ENCODE results near the gene PRR23E.

Gene PRR23E

DNA sequence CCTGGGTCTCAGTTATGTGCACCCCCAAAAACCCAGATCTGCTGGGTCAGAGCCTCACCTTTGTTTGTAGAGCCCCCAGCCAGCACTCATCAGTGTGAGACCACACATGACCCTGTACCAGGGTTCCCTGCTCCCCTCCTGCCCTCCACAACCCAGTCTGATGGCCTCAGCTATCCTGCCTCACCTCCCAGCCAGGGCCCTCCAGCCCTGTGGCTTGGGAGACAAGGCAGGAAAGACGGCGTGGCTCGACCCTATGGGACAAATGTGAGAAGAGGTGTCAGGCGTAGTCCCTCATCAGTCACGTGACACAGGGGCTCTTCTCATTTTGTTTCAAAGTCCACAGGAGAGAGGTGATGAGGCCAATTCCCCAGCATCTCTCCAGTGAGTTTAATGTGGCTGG lies 28.3 kb upstream of the PRR23E start:
- no peak for DNase-seq (ENCODE audit: extremely low read depth in 1 of 2, low read depth in 1 of 2)

DNA sequence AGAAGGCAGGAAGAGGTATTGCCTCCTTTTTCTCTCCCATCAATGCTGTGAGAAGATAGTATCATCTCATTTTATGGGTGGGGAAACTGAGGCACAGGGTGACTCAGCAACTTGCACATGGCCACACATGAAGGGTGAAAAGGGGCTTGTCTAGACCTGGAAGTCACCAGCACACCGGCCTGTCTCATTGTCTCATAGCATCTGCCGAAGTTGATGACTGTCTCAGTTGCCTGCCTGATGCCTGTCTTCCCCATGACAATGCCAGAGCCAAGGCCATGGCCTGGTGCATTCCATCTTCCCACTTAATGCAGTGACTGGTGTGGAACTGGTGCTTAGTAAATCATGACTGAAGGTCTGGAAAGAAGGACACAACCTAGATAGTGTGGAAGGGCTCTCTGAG lies 27.9 kb upstream of the PRR23E start:
- no peak for DNase-seq (ENCODE audit: extremely low read depth in 1 of 2, low read depth in 1 of 2)

GRCh38 chr3:127165694-127166485 lies 27.0 kb upstream of the PRR23E start:
- DNase-seq (ENCODE audit: extremely low read depth in 1 of 2, low read depth in 1 of 2) = no peak

GRCh38 chr3:127166501-127167065 lies 26.3 kb upstream of the PRR23E start:
- DNase-seq (ENCODE audit: extremely low read depth in 1 of 2, low read depth in 1 of 2) = no peak

DNA sequence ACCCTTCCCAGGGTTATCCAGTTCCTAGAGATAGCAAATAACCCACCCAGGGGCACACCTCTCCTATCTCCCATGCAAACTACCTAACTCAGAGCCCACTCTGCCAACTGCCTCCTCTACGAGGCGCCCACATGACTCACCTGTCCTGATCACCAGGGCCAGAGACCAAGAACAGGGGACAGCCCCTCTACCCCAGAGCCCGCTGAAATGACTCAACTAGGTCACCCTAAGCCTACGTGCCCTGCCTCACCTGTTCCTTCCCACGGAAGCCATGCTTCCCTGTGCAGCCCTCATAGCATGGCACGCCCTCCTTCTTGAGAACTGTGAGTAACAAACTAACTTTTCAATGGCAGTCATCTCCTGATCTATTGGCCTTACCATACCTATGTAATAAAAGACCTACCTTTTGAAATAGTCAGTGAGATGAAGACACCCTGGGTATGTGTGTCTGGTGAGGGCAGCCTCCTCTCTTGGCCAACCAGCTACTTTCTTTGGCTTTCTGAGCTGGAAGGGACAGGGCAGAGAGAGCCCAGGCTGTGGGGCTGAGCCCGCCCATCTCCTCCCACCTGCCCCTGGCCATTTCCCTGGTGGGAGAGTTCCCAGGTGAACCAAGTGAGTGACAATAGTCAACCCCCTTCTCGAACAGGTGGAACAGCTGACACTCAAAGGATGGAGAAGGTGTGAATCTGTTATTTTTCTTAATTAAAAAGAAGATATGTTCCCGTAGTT lies 25.5 kb upstream of the PRR23E start:
- DNase-seq (ENCODE audit: extremely low read depth in 1 of 2, low read depth in 1 of 2) = no peak

GRCh38 chr3:127168271-127168670 lies 24.7 kb upstream of the PRR23E start:
- DNase-seq (ENCODE audit: extremely low read depth in 1 of 2, low read depth in 1 of 2) = no peak

- no peak for DNase-seq (ENCODE audit: extremely low read depth in 1 of 2, low read depth in 1 of 2)
Observed at GRCh38 chr3:127170814-127171213, 22.1 kb upstream of the PRR23E start.

DNA sequence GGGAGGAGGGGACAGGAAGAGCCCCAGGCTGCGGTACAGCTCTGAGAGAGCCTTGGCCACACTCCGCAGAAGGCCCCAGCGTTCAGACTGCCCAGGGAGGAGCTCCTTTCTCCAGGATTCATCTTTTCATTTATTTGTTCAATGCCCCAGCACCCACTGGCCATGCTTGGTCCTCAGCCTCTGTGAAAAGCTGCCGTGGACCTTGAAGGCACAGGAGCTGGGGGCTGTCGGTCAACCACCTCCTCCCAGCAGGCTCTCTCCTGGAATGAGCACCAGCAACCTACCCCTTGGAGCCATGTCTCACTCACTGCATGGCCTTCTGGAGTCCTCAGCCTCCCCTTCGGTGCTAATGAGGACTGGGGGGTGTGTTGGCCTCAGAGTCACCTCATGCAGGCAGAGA lies 21.6 kb upstream of the PRR23E start:
- DNase-seq (ENCODE audit: extremely low read depth in 1 of 2, low read depth in 1 of 2) = no peak

- no peak for DNase-seq (ENCODE audit: extremely low read depth in 1 of 2, low read depth in 1 of 2)
Observed at GRCh38 chr3:127171721-127172120, 21.2 kb upstream of the PRR23E start.

- DNase-seq (ENCODE audit: extremely low read depth in 1 of 2, low read depth in 1 of 2) = no peak
Observed at GRCh38 chr3:127172211-127172610, 20.7 kb upstream of the PRR23E start.

DNA sequence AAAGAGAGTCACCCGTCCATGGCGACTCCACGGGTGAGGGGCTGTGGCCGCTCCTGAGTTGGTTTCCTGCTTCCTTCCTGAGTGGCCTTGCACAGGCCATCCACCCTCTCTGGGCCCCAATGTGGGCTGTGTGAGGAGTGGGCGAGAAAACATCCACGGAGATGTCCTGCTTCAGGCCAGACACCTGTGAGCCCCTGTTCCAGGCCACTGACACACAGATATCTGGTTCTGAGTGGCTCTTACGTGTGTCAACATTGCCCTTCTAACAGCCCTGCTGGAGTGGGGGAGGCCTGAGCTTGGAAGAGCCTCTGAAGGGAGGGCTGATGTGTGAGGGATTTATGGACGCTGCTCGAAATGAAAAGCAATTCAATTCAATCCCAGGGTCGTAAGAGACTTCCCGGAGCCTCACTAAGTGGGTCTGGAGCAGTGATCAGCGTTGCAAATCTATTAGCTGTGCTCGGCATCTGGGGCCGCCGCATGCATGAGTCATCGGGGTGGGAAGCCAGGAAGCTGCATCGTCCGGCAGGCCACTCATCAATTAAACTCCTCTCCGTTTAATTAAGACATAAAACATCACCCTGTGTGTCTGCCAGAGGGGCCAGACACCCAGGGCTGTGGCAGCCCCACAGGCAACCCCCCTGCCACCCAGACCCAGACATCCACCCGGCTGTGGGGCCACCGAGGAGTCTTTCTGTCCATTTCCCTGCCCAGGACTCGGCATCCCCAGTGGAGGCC lies 20.0 kb upstream of the PRR23E start:
- no peak for DNase-seq (ENCODE audit: extremely low read depth in 1 of 2, low read depth in 1 of 2)

DNA sequence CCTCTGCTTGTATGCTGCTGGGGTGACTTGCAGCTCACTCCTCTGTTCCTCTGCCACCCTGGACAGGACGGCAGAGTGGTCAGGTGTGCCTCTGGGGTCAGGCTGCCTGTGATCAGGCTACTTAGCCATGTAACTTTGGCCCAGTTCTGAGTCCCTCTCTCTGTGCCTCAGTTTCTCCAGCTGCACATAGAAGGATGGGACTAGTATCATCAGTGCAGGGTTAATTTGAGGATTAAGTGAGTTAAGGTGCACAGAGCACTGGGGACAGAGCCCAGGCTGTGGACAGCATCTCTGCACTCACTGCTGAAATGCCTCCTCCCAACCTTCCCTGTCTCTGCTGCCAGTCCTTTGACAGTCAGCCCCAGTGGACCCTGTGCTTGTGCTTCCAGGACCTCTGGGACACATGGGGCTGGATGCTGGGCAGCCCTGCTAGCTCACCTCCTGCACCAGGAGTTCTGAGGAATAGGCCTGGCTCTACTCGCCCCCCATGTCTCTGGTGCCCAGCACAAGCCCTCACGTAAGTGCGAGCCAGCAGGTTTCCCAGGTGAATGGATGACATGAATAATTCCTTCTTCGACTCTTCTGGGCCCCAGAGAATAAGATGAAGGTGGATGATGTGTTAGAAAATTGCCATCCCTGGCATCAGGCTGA lies 19.3 kb upstream of the PRR23E start:
- no peak for DNase-seq (ENCODE audit: extremely low read depth in 1 of 2, low read depth in 1 of 2)

GRCh38 chr3:127174284-127174683 lies 18.6 kb upstream of the PRR23E start:
- no peak for DNase-seq (ENCODE audit: extremely low read depth in 1 of 2, low read depth in 1 of 2)

GRCh38 chr3:127174715-127175140 lies 18.2 kb upstream of the PRR23E start:
- DNase-seq (ENCODE audit: extremely low read depth in 1 of 2, low read depth in 1 of 2) = no peak

- DNase-seq (ENCODE audit: extremely low read depth in 1 of 2, low read depth in 1 of 2) = no peak
Observed at GRCh38 chr3:127175272-127175671, 17.7 kb upstream of the PRR23E start.

GRCh38 chr3:127177226-127177625 lies 15.7 kb upstream of the PRR23E start:
- no peak for DNase-seq (ENCODE audit: extremely low read depth in 1 of 2, low read depth in 1 of 2)

- no peak for DNase-seq (ENCODE audit: extremely low read depth in 1 of 2, low read depth in 1 of 2)
Observed at GRCh38 chr3:127180859-127181258, 12.1 kb upstream of the PRR23E start.

DNA sequence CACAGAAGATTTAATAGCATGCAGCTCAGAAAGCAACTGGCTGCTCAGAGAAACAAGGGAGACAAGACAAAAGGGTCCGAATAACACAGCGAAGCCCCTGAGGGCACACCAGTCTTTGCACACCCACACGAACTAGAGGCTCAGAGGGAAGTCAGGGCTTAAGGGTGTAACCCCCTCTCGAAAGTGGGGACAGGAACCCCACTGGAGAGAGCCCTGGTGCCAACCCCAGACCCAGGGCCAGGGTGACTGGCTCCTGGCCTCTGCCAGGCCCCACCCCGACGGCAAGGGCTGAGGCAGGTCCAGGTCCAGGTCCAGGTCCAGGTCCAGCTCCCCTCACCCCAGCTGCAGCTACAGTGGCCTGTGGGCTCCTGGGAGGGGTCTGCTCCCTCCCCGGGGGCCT lies 10.5 kb upstream of the PRR23E start:
- no peak for DNase-seq (ENCODE audit: extremely low read depth in 1 of 2, low read depth in 1 of 2)

DNA sequence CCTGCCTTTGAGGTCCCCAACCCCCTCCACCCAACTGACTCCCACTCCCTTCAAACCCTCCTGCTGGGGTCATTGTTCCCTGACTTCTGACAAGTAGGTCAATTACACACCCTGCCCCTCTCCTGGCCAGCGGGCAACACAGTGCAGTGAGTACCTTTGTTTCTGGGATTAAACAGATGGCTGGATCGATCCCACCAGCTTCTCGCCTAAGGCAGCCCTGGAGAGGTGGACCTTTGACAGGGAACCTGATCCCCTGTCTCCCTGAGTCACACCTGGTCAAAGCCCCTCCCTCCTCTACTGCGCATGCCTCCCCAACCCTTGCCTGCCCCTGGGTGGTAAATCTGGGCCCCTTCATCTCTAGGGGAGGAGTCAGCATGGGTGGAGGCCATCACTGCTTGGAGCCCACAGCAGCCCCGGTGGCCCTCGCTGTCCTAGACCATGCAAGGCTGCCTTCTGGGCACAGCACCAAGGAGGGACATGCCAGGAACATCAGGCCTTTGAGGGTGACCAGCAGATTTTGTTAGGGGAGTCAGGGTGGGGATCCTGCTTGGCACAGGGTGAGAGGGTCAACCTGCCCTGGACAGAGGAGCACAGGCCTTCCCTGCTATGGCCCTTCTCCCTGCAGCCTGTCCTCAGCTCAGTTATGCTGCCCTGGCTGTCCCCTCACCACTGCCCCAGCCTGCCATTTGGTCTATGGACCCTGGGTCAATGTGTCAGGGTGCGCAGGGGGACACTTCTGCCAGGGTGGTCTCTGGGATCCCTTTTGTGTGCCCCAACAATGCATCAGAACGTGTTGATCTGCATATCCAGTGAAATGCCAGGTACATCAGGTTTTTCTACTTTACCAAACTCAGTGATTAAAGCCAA lies 9.8 kb upstream of the PRR23E start:
- no peak for DNase-seq (ENCODE audit: extremely low read depth in 1 of 2, low read depth in 1 of 2)

Measured in stimulated activated CD8-positive, alpha-beta memory T cell treated with anti-CD3 and anti-CD28 coated beads, Interleukin-7, amount 100 ng/mL, for 48 hours (primary cell).